ENCODE results near the gene ZNF335. TPM values are rescaled to one million over a fixed set of nuclear protein-coding genes. Genes with fewer than 3 reads are reported as not detected.

The ZNF335 gene
- total and polyA plus RNA-seq, 2 of the 8 experiments (the other 6 are each of a cell fraction or from before 2014, with no cell fraction given) = 12.4 to 14.6 TPM

- Histone ChIP-seq H3K4me1 (replicated peaks in 1 of 4; ENCODE audit: control insufficient read depth in 3 of 4, insufficient read depth in 4 of 4, low read length in 3 of 4) (peaks cover 3 to 7% (median 5%) of the 10 kb centered on the region in 4 experiments; a peak in 5 of 7 replicates), H2BK5ac (ENCODE audit: low read depth, low read length) (no peak overlapping the region), H2AK5ac (ENCODE audit: low read depth, low read length) (no peak overlapping the region), H3K56ac (replicated peaks; ENCODE audit: insufficient read length, low read depth, low read length) (no peak overlapping the region), H3K23ac (ENCODE audit: insufficient read length) (no peak overlapping the region), H4K5ac (ENCODE audit: insufficient read length, low read depth, low read length) (no peak overlapping the region), H3K4me3 (ENCODE audit: extremely low read depth in 1 of 4, insufficient read depth in 2 of 4, low read depth in 3 of 4, low read length in 4 of 4) (no peak overlapping the region), H4K20me1 (replicated peaks in 1 of 2; ENCODE audit: control insufficient read depth in 1 of 2, insufficient read depth in 2 of 2, low read length in 2 of 2) (no peaks in the 10 kb centered on the region), H2BK12ac (ENCODE audit: low read depth, low read length) (no peak overlapping the region), H3K23me2 (ENCODE audit: low read depth, low read length) (no peaks in the 10 kb centered on the region), H2AFZ (ENCODE audit: low read length) (no peak overlapping the region), H3K27ac (ENCODE audit: low read depth, low read length) (no peak overlapping the region), H4K91ac (replicated peaks; ENCODE audit: insufficient read length, low read length) (no peak overlapping the region), H3K79me1 (ENCODE audit: low read depth, low read length) (no peaks in the 10 kb centered on the region), H4K8ac (ENCODE audit: extremely low read depth, insufficient read depth, low read length) (no peak overlapping the region), H3K36me3 (ENCODE audit: control insufficient read depth in 2 of 4, insufficient read depth in 4 of 4, low read length in 3 of 4) (no peaks in the 10 kb centered on the region), H2BK20ac (ENCODE audit: low read length) (no peak overlapping the region), H3K4ac (replicated peaks; ENCODE audit: insufficient read length, low read depth, low read length) (no peak overlapping the region), H3K79me2 (ENCODE audit: control insufficient read depth in 1 of 2, insufficient read depth in 2 of 2, low read length in 2 of 2) (no peaks in the 10 kb centered on the region), H3K18ac (ENCODE audit: extremely low read depth, low read length) (no peak overlapping the region), H2BK120ac (replicated peaks; ENCODE audit: low read depth, low read length) (no peak overlapping the region), H3K4me2 (ENCODE audit: insufficient read depth in 1 of 2, low read depth in 2 of 2, low read length in 2 of 2) (no peak overlapping the region), H3K14ac (ENCODE audit: insufficient read length) (no peak overlapping the region), H3K27me3 (replicated peaks in 1 of 4; ENCODE audit: control insufficient read depth in 3 of 4, extremely low read depth in 1 of 4, insufficient read depth in 3 of 4, low read length in 3 of 4) (no peaks in the 10 kb centered on the region), H3K9me3 (ENCODE audit: insufficient read depth in 2 of 2, low read depth in 1 of 2, low read length in 1 of 2) (no peaks in the 10 kb centered on the region), H2BK15ac (ENCODE audit: low read length) (peak overlapping the region; percentile 31; the same call in 1 of the 2 replicates), H3K9ac (replicated peaks in 1 of 4; ENCODE audit: extremely low read depth in 1 of 4, low read depth in 3 of 4, low read length in 3 of 4) (no peak overlapping the region)
- TF ChIP-seq TAF7 (optimal IDR thresholded peaks at IDR 0.05; ENCODE audit: borderline replicate concordance, low read depth, low read length) = no peak
- TF ChIP-seq, protein P1, sequence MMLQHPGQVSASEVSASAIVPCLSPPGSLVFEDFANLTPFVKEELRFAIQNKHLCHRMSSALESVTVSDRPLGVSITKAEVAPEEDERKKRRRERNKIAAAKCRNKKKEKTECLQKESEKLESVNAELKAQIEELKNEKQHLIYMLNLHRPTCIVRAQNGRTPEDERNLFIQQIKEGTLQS (IDR thresholded peaks at IDR 0.05; ENCODE audit: insufficient read depth, low read depth, low read length) = no peak
- TF ChIP-seq KDM5A (IDR thresholded peaks at IDR 0.05; ENCODE audit: low read length) = no peak
- no peak for TF ChIP-seq CBX5 (IDR thresholded peaks at IDR 0.05; ENCODE audit: low read depth, low read length)
- no peak for TF ChIP-seq SUZ12 (IDR thresholded peaks at IDR 0.05; ENCODE audit: low read length)
- no peak for TF ChIP-seq HDAC6 (IDR thresholded peaks at IDR 0.05; ENCODE audit: low read depth, low read length)
- no peak for TF ChIP-seq SIRT6 (IDR thresholded peaks at IDR 0.05; ENCODE audit: low read length)
- no peak for TF ChIP-seq PHF8 (conservative IDR thresholded peaks at IDR 0.05; ENCODE audit: low read depth, low read length)
- FAIRE-seq = no peak
- CTCF ChIA-PET (ENCODE audit: partially characterized antibody) = interaction anchor here (0.6 kb wide), 1 partner anchor 17 kb away, joined by 3 read pairs; no protein-coding TSS in a partner anchor
- POLR2A ChIA-PET (ENCODE audit: partially characterized antibody) = interaction anchor here (0.7 to 11.8 kb wide), 6 partner anchors 10 to 41 kb away, joined by 3 to 165 read pairs (median 3); partner anchors contain the start of genes CTSA, NEURL2, PCIF1 and PLTP
- 93% methylated on average over 11 of the region's 11 CpGs; no CpG with 5 or more reads in 1 of the 2 experiments for WGBS, 2 experiments (ENCODE audit: extremely low coverage in 1 of 2, insufficient coverage in 1 of 2, insufficient read length in 1 of 2, insufficient replicate concordance in 2 of 2, low coverage in 1 of 2, low lambda C conversion rate in 2 of 2, missing lambda C conversion rate in 1 of 2)
- no peak for DNase-seq (ENCODE audit: low read depth in 1 of 2, low spot score in 2 of 2)
Observed at GRCh38 chr20:45921337-45922189, 50.4 kb downstream of the ZNF335 start.

Measured in H1 (cell line).